Neural cell (in vitro differentiated cells): ENCODE data around the gene CLK3.

Experiments
- CTCF ChIP-seq: fragments of 450-650 bp; IDR thresholded peaks from 2 replicates; pipeline ENCODE4 v1.5.1; 2014; ENCODE audit warnings: antibody characterized with exemption, mild to moderate bottlenecking, moderate library complexity; ENCODE audit not compliant: poor library complexity, severe bottlenecking
- EP300 ChIP-seq: fragments of 450-650 bp; conservative IDR thresholded peaks from 2 replicates; pipeline ENCODE4 v1.6.1; 2014; ENCODE audit warnings: antibody characterized with exemption, mild to moderate bottlenecking, moderate library complexity; ENCODE audit not compliant: poor library complexity, severe bottlenecking
- EZH2 ChIP-seq: fragments of 200-600, 300-800 bp; shearing (Covaris generic), sonication (generic); IDR thresholded peaks from 2 replicates; pipeline ENCODE4 v1.6.1; 2014; ENCODE audit warnings: antibody characterized with exemption, low read length, borderline replicate concordance, mild to moderate bottlenecking; ENCODE audit not compliant: insufficient read depth, poor library complexity, severe bottlenecking
- MXI1 ChIP-seq: fragments of 450-650 bp; conservative IDR thresholded peaks from 2 replicates; pipeline ENCODE4 v1.6.1; 2014; ENCODE audit warnings: antibody characterized with exemption, mild to moderate bottlenecking; ENCODE audit not compliant: poor library complexity, severe bottlenecking
- POLR2AphosphoS5 ChIP-seq: IDR thresholded peaks from 2 replicates; pipeline ENCODE4 v1.6.1; 2012
- RAD21 ChIP-seq: fragments of 450-650 bp; conservative IDR thresholded peaks from 2 replicates; pipeline ENCODE4 v1.6.1; 2014; ENCODE audit warnings: antibody characterized with exemption, mild to moderate bottlenecking, moderate library complexity
- REST ChIP-seq: IDR thresholded peaks from 2 replicates; pipeline ENCODE4 v1.6.1; 2012; ENCODE audit warnings: borderline replicate concordance
- SMC3 ChIP-seq: fragments of 450-650 bp; conservative IDR thresholded peaks from 2 replicates; pipeline ENCODE4 v1.6.1; 2014; ENCODE audit warnings: antibody characterized with exemption, mild to moderate bottlenecking, moderate library complexity; ENCODE audit not compliant: poor library complexity
- TAF1 ChIP-seq: IDR thresholded peaks from 2 replicates; pipeline ENCODE4 v1.6.1; 2012; ENCODE audit warnings: low read depth

GRCh38 chr15:74622758-74623157 is 7.1 kb downstream of the CLK3 start:
- TF ChIP-seq REST (no peak), POLR2AphosphoS5 (no peak), RAD21 (no peak), EZH2 (no peak), CTCF (no peak), TAF1 (no peak), EP300 (no peak), MXI1 (no peak), SMC3 (no peak)
